Sigmoid colon (tissue), 7 donors: ENCODE data around the gene ROBO1. TPM values are rescaled to one million over a fixed set of nuclear protein-coding genes. Genes with fewer than 3 reads are reported as not detected.

Experiments used
- DNase-seq: peaks from one replicate; pipeline ENCODE4 v3.0.0-alpha.2; 2019
- H3K27ac ChIP-seq, 4 donors: fragments of 200-600 bp; sonication (generic); one replicate each; pipeline ENCODE4 v1.5.1; 2016 to 2019; ENCODE audit warnings: mild to moderate bottlenecking in 1 of 4
- H3K27me3 ChIP-seq, 3 donors: fragments of 200-600 bp; sonication (generic); one replicate each; pipeline ENCODE4 v1.5.1; 2019; ENCODE audit warnings: mild to moderate bottlenecking in 1 of 3
- H3K36me3 ChIP-seq, 4 donors: fragments of 200-600 bp; sonication (generic); one replicate each; pipeline ENCODE4 v1.5.1; 2016 to 2019
- H3K4me1 ChIP-seq, 4 donors: fragments of 200-600 bp; sonication (generic); one replicate each; pipeline ENCODE4 v1.5.1; 2017 to 2019
- H3K4me3 ChIP-seq, 4 donors: fragments of 200-600 bp; sonication (generic); one replicate each; pipeline ENCODE4 v1.5.1; 2017 to 2019; ENCODE audit warnings: mild to moderate bottlenecking in 2 of 4, moderate library complexity in 1 of 4
- H3K9me3 ChIP-seq, 4 donors: fragments of 200-600 bp in 3 of 4; sonication (generic) in 3 of 4; one replicate each; pipeline versions ENCODE4 v1.5.1 to v1.6.1; 2013 to 2019
- EP300 ChIP-seq, 4 donors: sonication (generic); formaldehyde crosslinking; IDR thresholded peaks; one replicate each; pipeline ENCODE4 v1.6.1; 2017; ENCODE audit warnings: antibody characterized with exemption in 4 of 4
- POLR2A ChIP-seq, 2 donors: fragments of 450-650 bp; IDR thresholded peaks; one replicate each; pipeline ENCODE4 v1.6.1; 2016; ENCODE audit warnings: antibody characterized with exemption in 2 of 2, mild to moderate bottlenecking in 2 of 2, moderate library complexity in 2 of 2
- POLR2AphosphoS5 ChIP-seq, 4 donors: sonication (generic); formaldehyde crosslinking; IDR thresholded peaks; one replicate each; pipeline ENCODE4 v1.6.1; 2017; ENCODE audit warnings: antibody characterized with exemption in 4 of 4
- WGBS, 2 donors: extraction: QIAGEN DNeasy Blood & Tissue Kit; methylation state at CpG; one replicate each; pipeline ENCODE4 v1.1.7; 2013; 5-methylcytosine and 5-hydroxymethylcytosine counted together
- intact Hi-C: fragments of 100-400 bp; cut with DNase I; formaldehyde crosslinking; loops from one replicate; pipeline ENCODE4 v1.15.1; 2023
- polyA plus RNA-seq, 3 donors: library from polyadenylated mRNA; stranded (reverse); fragments of 200-250 nt; gene quantifications; one replicate each; pipeline ENCODE4 v1.2.3, GENCODE V29; 2013
- total RNA-seq, 4 donors: library from RNA; depleted of rRNA; stranded (reverse); fragments of >200 nt; gene quantifications; one replicate each; pipeline ENCODE4 v1.1.0, GENCODE V29; 2016
- TF ChIP-seq, protein P1 (sequence below), 4 experiments: fragments of 450-650 bp in 3 of 4; fragments of 200-600 bp in 1 of 4; IDR thresholded peaks; one replicate each; pipeline ENCODE4 v1.5.1; 2016 to 2019; ENCODE audit warnings: antibody characterized with exemption in 4 of 4, mild to moderate bottlenecking in 3 of 4, moderate library complexity in 2 of 4
- donor health status: healthy with polysubstance abuse.
- donor health status: Bipolar disorder and iron deficiency.
- donor health status: healthy.

The ROBO1 gene
- total and polyA plus RNA-seq, 7 donors = 0.69 to 45.7 (median 32.4) TPM

DNA sequence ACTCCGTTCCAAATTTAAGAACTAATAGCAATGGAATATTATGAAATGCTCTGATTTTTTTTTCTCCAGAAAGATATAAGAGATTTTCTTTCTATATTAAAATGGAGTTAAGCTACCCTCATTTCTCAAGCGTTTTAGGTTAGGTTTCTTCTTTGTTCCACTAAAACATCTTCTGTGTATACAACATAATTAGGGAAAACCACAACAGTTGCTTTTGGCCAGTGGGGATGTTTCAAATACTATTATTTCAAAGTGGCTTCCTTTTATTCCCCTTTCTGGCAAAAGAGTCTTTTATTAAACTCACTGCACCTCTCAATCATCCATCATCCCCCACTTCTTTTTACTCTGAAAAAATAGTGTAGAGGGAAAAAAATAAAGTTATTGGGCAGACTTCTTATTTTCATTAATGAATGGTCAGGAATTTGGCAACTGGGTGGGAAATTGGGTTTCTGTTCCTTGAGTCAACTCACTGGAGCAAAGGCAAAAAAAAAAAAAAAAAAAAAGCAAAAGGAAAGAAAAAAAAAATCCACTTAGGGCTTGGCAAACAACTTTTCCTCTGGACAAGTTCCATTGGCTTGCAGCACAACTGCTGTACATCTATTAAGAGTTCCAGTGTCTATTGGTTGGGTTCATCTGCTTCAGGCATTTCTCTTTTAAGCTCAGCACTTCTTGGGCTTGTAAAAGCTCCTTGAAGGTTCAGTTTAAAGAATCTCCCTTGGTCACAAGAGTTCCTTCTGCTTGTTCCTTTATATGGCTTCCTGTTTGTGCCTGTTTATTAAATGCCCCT is 963.4 kb downstream of the ROBO1 start:
- no peak for TF ChIP-seq EP300 (IDR thresholded peaks at IDR 0.05)
- TF ChIP-seq POLR2A (IDR thresholded peaks at IDR 0.05) = no peak
- TF ChIP-seq, protein P1, sequence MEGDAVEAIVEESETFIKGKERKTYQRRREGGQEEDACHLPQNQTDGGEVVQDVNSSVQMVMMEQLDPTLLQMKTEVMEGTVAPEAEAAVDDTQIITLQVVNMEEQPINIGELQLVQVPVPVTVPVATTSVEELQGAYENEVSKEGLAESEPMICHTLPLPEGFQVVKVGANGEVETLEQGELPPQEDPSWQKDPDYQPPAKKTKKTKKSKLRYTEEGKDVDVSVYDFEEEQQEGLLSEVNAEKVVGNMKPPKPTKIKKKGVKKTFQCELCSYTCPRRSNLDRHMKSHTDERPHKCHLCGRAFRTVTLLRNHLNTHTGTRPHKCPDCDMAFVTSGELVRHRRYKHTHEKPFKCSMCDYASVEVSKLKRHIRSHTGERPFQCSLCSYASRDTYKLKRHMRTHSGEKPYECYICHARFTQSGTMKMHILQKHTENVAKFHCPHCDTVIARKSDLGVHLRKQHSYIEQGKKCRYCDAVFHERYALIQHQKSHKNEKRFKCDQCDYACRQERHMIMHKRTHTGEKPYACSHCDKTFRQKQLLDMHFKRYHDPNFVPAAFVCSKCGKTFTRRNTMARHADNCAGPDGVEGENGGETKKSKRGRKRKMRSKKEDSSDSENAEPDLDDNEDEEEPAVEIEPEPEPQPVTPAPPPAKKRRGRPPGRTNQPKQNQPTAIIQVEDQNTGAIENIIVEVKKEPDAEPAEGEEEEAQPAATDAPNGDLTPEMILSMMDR (IDR thresholded peaks at IDR 0.05) = no peak
- TF ChIP-seq POLR2AphosphoS5 (IDR thresholded peaks at IDR 0.05) = no peak
- Histone ChIP-seq H3K27me3 (no peaks in the 10 kb centered on the region), H3K9me3 (no peaks in the 10 kb centered on the region), H3K27ac (no peak overlapping the region), H3K4me1 (peaks cover 0 to 15% (median 9%) of the 10 kb centered on the region in 4 donors), H3K36me3 (no peaks in the 10 kb centered on the region), H3K4me3 (no peak overlapping the region)
- no peak for DNase-seq
- intact Hi-C loops = no loop called here
- 31 to 37% methylated on average over 2 of the region's 2 CpGs for WGBS, 2 donors

DNA sequence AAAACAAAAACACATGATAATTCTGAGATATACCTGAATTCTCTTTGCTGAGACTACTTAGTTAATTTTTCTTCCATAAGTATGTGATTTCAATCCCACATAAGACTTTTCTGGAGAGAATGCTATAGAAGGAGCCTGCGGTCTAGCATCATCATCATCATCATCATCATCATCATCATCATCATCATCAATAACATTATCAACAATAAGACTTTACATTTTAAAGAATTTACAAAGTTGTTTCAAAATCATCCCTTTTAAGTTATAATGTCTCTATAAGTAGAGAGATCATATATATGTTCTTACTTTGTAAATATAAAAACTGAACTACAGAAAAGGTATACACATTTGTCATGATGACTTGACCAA is 965.3 kb downstream of the ROBO1 start:
- WGBS, 2 donors = 56 to 94% methylated on average over 1 of the region's 1 CpG
- intact Hi-C loops = no loop called here

DNA sequence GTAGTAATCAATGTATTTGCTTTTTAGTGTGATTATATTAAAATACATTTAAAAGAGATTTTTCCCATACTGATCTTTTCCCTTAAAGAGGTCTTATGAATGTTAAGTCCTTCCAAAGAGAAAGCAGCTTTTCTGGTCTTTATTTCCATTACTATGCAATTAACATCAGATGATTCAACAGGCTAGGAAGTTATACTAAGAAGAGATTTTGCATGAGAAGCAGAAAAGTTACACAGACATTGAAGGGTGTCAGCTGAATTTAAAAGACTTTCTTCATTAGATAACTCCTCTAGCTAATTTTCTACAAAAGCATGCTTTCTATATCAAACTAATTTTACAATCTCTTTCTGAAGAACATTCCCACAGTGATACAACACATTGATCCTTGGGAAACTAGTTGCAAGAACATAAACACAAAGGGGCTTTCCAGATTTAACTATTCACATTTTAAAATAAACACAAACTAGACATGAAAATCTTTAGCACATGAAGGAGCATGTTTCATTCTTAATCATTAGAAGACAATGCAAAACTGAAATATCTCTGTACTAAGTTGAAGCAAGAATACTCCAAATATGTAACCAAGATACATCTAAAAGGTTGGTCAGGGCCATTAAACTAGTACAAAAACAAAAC is 965.8 kb downstream of the ROBO1 start:
- TF ChIP-seq, protein P1 (IDR thresholded peaks at IDR 0.05) = no peak
- TF ChIP-seq POLR2AphosphoS5 (IDR thresholded peaks at IDR 0.05) = no peak
- no peak for TF ChIP-seq POLR2A (IDR thresholded peaks at IDR 0.05)
- no peak for TF ChIP-seq EP300 (IDR thresholded peaks at IDR 0.05)
- Histone ChIP-seq H3K36me3 (no peaks in the 10 kb centered on the region), H3K4me1 (peaks cover 0 to 15% (median 9%) of the 10 kb centered on the region in 4 donors), H3K9me3 (no peaks in the 10 kb centered on the region), H3K27ac (no peak overlapping the region), H3K4me3 (no peak overlapping the region), H3K27me3 (no peaks in the 10 kb centered on the region)
- no peak for DNase-seq
- intact Hi-C loops = no loop called here

More for the DNA sequence above, 965.3 kb downstream of the ROBO1 start:
- TF ChIP-seq POLR2AphosphoS5 (IDR thresholded peaks at IDR 0.05) (no peak), EP300 (IDR thresholded peaks at IDR 0.05) (no peak), POLR2A (IDR thresholded peaks at IDR 0.05) (no peak)
- TF ChIP-seq, protein P1 (IDR thresholded peaks at IDR 0.05) = no peak
- Histone ChIP-seq H3K36me3 (no peaks in the 10 kb centered on the region), H3K4me3 (no peak overlapping the region), H3K9me3 (no peaks in the 10 kb centered on the region), H3K27me3 (no peaks in the 10 kb centered on the region), H3K4me1 (peaks cover 0 to 15% (median 9%) of the 10 kb centered on the region in 4 donors), H3K27ac (no peak overlapping the region)
- DNase-seq = no peak

DNA sequence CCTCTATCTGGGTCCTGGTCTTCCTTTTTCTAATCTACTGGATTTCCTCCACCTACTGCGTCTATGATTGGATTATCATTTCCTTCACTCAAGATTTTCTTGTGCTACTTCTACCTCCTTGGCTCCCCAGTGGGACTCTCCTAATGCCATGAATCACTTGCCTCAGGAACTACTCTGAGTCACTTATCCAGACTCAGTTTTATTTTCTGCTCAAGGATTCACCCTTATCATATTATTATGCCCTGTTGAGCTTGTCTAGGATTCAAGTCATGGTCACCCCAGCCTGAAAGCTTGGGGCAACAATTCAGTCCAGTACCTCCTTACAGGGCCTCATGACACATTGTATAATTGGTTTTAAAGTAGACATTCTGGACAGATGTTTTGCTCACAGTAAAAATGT is 968.1 kb downstream of the ROBO1 start:
- Histone ChIP-seq H3K4me1 (peaks cover 0 to 8% (median 4%) of the 10 kb centered on the region in 4 donors), H3K9me3 (no peaks in the 10 kb centered on the region), H3K36me3 (no peaks in the 10 kb centered on the region), H3K27ac (no peak overlapping the region), H3K4me3 (no peak overlapping the region), H3K27me3 (no peaks in the 10 kb centered on the region)
- 92 to 96% methylated on average over 1 of the region's 1 CpG for WGBS, 2 donors
- intact Hi-C loops = no loop called here
- TF ChIP-seq POLR2AphosphoS5 (IDR thresholded peaks at IDR 0.05) (no peak), POLR2A (IDR thresholded peaks at IDR 0.05) (no peak), EP300 (IDR thresholded peaks at IDR 0.05) (no peak)
- TF ChIP-seq, protein P1 (IDR thresholded peaks at IDR 0.05) = no peak
- no peak for DNase-seq
